ENCODE measurements around the gene ANKFY1. TPM values are rescaled to one million over a fixed set of nuclear protein-coding genes. Genes with fewer than 3 reads are reported as not detected.

ANKFY1 gene
- total RNA-seq, 1 experiment from 2014 or later, result 38.9 TPM

DNA sequence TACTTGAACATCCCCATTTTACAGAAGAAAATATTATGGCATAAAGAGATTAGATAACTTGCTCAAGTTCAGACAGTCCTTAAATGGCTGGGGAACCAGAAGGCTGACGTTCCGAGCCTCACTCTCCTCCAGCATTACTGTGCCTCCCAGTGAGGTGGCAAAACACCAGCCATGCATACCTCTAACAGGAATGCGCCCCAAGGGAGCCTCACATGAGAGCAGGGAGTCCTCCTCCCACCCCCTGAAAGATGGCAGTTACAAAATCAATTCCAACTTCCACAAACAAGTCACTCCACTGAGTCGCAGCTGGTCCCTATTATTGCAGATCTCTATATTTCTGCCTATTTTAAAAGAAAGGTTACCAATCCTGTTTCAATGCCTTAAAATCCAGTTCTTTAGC, 55.5 kb downstream of the ANKFY1 start:
- intact Hi-C loops (cut with micrococcal nuclease), result no loop called here
- peaks cover 5 to 16% of the 10 kb centered on the region in 2 experiments; a peak in 3 of 4 replicates for H3K36me3 ChIP-seq (ENCODE audit: control insufficient read depth in 1 of 2, insufficient read depth in 2 of 2, low read length in 2 of 2)
- H3K4me1 ChIP-seq (ENCODE audit: control insufficient read depth in 1 of 2, insufficient read depth in 2 of 2, low read length in 2 of 2), result no peaks in the 10 kb centered on the region
- H3K9me3 ChIP-seq (ENCODE audit: control insufficient read depth in 1 of 2, insufficient read depth in 1 of 2, low read depth in 1 of 2, low read length in 2 of 2), result no peaks in the 10 kb centered on the region
- H3K4me2 ChIP-seq (ENCODE audit: low read length), result no peak overlapping the region
- H3K9me2 ChIP-seq (ENCODE audit: insufficient read depth), result no peaks in the 10 kb centered on the region
- TF ChIP-seq FOSL1 (IDR thresholded peaks at IDR 0.05; ENCODE audit: low read depth) (no peak), TCF7L2 (IDR thresholded peaks at IDR 0.05; ENCODE audit: borderline replicate concordance, extremely low read depth, insufficient read depth, insufficient read length) (no peak), EZH2phosphoT487 (IDR thresholded peaks at IDR 0.05; ENCODE audit: borderline replicate concordance) (no peak), CBX3 (IDR thresholded peaks at IDR 0.05; ENCODE audit: low read depth) (no peak), POLR2AphosphoS5 (IDR thresholded peaks at IDR 0.05; ENCODE audit: low read depth, low read length) (no peak), SRF (IDR thresholded peaks at IDR 0.05; ENCODE audit: low read depth) (no peak), JUND (IDR thresholded peaks at IDR 0.05) (no peak), EZH2 (IDR thresholded peaks at IDR 0.05) (no peak), YY1 (IDR thresholded peaks at IDR 0.05; ENCODE audit: extremely low read depth, insufficient replicate concordance, low read depth, low read length) (no peak), SIN3A (IDR thresholded peaks at IDR 0.05; ENCODE audit: low read depth) (no peak), EGR1 (IDR thresholded peaks at IDR 0.05; ENCODE audit: low read depth) (no peak), ZFX (IDR thresholded peaks at IDR 0.05) (no peak), RAD21 (IDR thresholded peaks at IDR 0.05; ENCODE audit: low read depth) (no peak), CEBPB (IDR thresholded peaks at IDR 0.05; ENCODE audit: low read depth) (no peak), ELF1 (IDR thresholded peaks at IDR 0.05; ENCODE audit: borderline replicate concordance, low read depth) (no peak), ZNF274 (IDR thresholded peaks at IDR 0.05; ENCODE audit: low read depth, low read length) (no peak)
- TF ChIP-seq, protein P1, sequence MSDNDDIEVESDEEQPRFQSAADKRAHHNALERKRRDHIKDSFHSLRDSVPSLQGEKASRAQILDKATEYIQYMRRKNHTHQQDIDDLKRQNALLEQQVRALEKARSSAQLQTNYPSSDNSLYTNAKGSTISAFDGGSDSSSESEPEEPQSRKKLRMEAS (IDR thresholded peaks at IDR 0.05), result no peak
- TF ChIP-seq, protein P2, sequence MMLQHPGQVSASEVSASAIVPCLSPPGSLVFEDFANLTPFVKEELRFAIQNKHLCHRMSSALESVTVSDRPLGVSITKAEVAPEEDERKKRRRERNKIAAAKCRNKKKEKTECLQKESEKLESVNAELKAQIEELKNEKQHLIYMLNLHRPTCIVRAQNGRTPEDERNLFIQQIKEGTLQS (IDR thresholded peaks at IDR 0.05), result no peak
- TF ChIP-seq, protein P3, sequence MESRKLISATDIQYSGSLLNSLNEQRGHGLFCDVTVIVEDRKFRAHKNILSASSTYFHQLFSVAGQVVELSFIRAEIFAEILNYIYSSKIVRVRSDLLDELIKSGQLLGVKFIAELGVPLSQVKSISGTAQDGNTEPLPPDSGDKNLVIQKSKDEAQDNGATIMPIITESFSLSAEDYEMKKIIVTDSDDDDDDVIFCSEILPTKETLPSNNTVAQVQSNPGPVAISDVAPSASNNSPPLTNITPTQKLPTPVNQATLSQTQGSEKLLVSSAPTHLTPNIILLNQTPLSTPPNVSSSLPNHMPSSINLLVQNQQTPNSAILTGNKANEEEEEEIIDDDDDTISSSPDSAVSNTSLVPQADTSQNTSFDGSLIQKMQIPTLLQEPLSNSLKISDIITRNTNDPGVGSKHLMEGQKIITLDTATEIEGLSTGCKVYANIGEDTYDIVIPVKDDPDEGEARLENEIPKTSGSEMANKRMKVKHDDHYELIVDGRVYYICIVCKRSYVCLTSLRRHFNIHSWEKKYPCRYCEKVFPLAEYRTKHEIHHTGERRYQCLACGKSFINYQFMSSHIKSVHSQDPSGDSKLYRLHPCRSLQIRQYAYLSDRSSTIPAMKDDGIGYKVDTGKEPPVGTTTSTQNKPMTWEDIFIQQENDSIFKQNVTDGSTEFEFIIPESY (IDR thresholded peaks at IDR 0.05; ENCODE audit: extremely low read depth, insufficient replicate concordance, low read length), result no peak
- TF ChIP-seq, protein P4, sequence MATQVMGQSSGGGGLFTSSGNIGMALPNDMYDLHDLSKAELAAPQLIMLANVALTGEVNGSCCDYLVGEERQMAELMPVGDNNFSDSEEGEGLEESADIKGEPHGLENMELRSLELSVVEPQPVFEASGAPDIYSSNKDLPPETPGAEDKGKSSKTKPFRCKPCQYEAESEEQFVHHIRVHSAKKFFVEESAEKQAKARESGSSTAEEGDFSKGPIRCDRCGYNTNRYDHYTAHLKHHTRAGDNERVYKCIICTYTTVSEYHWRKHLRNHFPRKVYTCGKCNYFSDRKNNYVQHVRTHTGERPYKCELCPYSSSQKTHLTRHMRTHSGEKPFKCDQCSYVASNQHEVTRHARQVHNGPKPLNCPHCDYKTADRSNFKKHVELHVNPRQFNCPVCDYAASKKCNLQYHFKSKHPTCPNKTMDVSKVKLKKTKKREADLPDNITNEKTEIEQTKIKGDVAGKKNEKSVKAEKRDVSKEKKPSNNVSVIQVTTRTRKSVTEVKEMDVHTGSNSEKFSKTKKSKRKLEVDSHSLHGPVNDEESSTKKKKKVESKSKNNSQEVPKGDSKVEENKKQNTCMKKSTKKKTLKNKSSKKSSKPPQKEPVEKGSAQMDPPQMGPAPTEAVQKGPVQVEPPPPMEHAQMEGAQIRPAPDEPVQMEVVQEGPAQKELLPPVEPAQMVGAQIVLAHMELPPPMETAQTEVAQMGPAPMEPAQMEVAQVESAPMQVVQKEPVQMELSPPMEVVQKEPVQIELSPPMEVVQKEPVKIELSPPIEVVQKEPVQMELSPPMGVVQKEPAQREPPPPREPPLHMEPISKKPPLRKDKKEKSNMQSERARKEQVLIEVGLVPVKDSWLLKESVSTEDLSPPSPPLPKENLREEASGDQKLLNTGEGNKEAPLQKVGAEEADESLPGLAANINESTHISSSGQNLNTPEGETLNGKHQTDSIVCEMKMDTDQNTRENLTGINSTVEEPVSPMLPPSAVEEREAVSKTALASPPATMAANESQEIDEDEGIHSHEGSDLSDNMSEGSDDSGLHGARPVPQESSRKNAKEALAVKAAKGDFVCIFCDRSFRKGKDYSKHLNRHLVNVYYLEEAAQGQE (IDR thresholded peaks at IDR 0.05; ENCODE audit: low read depth), result no peak
- CTCF ChIA-PET, result no interaction called here
- 0 out of 2 replicates have a peak, but pooled peaks cover 6% of the 10 kb centered on the region for H3K79me2 ChIP-seq (ENCODE audit: insufficient read depth, low read length)
- H2AFZ ChIP-seq (ENCODE audit: low read depth, low read length, poor library complexity, severe bottlenecking), result no peak overlapping the region
- H3K9ac ChIP-seq (ENCODE audit: low read length), result no peak overlapping the region
- RAD21 ChIA-PET (ENCODE audit: low non-redundant PET in 1 of 2, low total read pairs in 2 of 2, uncharacterized antibody in 2 of 2, unreplicated experiment in 2 of 2), result no interaction called here
- no peak overlapping the region for H3K27ac ChIP-seq (ENCODE audit: low read depth, low read length)
- no peak for DNase-seq (ENCODE audit: low read depth, low spot score)
- ATAC-seq, result no peak
- POLR2A ChIA-PET, result no interaction called here
- no TSS peak for BruUV-seq (replicated peaks)
- H3K4me3 ChIP-seq (replicated peaks in 1 of 2; ENCODE audit: low read depth in 1 of 2, low read length in 2 of 2), result no peak overlapping the region
- H3K27me3 ChIP-seq (ENCODE audit: insufficient read depth, low read length), result no peaks in the 10 kb centered on the region
- H4K20me1 ChIP-seq (ENCODE audit: insufficient read depth), result no peaks in the 10 kb centered on the region

Measured in HCT116 (cell line).